CD8-positive, alpha-beta memory T cell (primary cell): Measurements from ENCODE around the gene OR51V1. TPM values are rescaled to one million over a fixed set of nuclear protein-coding genes. Genes with fewer than 3 reads are reported as not detected.
"Not testable (repeated sequence)": the region's sequence is repeated elsewhere in the genome, so short reads cannot be mapped to it uniquely, and the experiment has no call there.

Experiments used
- CTCF ChIA-PET: fragments of 350-600 bp; sonication (Branson Sonifier 250); formaldehyde crosslinking; loops from one replicate; lab custom pipeline; 2021; ENCODE audit warnings: antibody characterized with exemption; lab: Charles Lee
- POLR2A ChIA-PET: fragments of 350-600 bp; sonication (Branson Sonifier 250); formaldehyde crosslinking; loops from one replicate; lab custom pipeline; 2021; ENCODE audit warnings: antibody characterized with exemption; lab: Charles Lee
- DNase-seq, 5 donors: peaks; one replicate each; pipeline versions ENCODE4 v3.0.0 to v3.0.0-alpha.2; 2020 to 2022; ENCODE audit warnings: mixed read lengths in 1 of 5
- H3K27ac ChIP-seq: one replicate; pipeline ENCODE4 v1.7.0; 2013; ENCODE audit warnings: low read depth, mild to moderate bottlenecking, low read length, moderate library complexity
- H3K27me3 ChIP-seq: 2 replicates; pipeline ENCODE4 v1.7.0; 2013; ENCODE audit warnings: low read length, mild to moderate bottlenecking; ENCODE audit not compliant: insufficient read depth, poor library complexity, severe bottlenecking
- H3K36me3 ChIP-seq: 2 replicates; pipeline ENCODE4 v1.7.0; 2013; ENCODE audit warnings: mild to moderate bottlenecking, low read length, moderate library complexity; ENCODE audit not compliant: insufficient read depth
- H3K4me1 ChIP-seq: 2 replicates; pipeline ENCODE4 v1.7.0; 2013; ENCODE audit warnings: mild to moderate bottlenecking, low read length, moderate library complexity; ENCODE audit not compliant: insufficient read depth
- H3K4me3 ChIP-seq: 2 replicates; pipeline ENCODE4 v1.7.0; 2013; ENCODE audit warnings: mild to moderate bottlenecking, low read length
- H3K9me3 ChIP-seq: 2 replicates; pipeline ENCODE4 v1.7.0; 2013; ENCODE audit warnings: mild to moderate bottlenecking, low read length
- H3K27ac Mint-ChIP-seq, 8 donors: one replicate each; pipeline ENCODE4 v1.8.0; 2020 to 2021; ENCODE audit warnings: mixed read lengths in 8 of 8, mild to moderate bottlenecking in 6 of 8, inconsistent platforms in 3 of 8, moderate library complexity in 3 of 8
- H3K27me3 Mint-ChIP-seq, 2 donors: one replicate each; pipeline ENCODE4 v1.8.0; 2020 to 2021; ENCODE audit warnings: mixed read lengths in 2 of 2, mild to moderate bottlenecking in 1 of 2, moderate library complexity in 1 of 2
- H3K36me3 Mint-ChIP-seq, 3 donors: one replicate each; pipeline ENCODE4 v1.8.0; 2020 to 2021; ENCODE audit warnings: mixed read lengths in 3 of 3, inconsistent platforms in 1 of 3, mild to moderate bottlenecking in 1 of 3
- H3K4me1 Mint-ChIP-seq, 3 donors: one replicate each; pipeline ENCODE4 v1.8.0; 2020 to 2021; ENCODE audit warnings: mixed read lengths in 3 of 3, inconsistent platforms in 1 of 3, mild to moderate bottlenecking in 1 of 3
- H3K4me3 Mint-ChIP-seq, 7 donors: one replicate each; pipeline ENCODE4 v1.8.0; 2020 to 2021; ENCODE audit warnings: mixed read lengths in 7 of 7, mild to moderate bottlenecking in 6 of 7, moderate library complexity in 4 of 7, inconsistent platforms in 2 of 7
- H3K9me3 Mint-ChIP-seq, 5 donors: one replicate each; pipeline ENCODE4 v1.8.0; 2020 to 2022; ENCODE audit warnings: mixed read lengths in 5 of 5, mild to moderate bottlenecking in 3 of 5, moderate library complexity in 2 of 5, inconsistent platforms in 1 of 5
- polyA plus RNA-seq: library from polyadenylated mRNA; unstranded; fragments of 300-500 nt; fragmentation: Illumina TruSeq; gene quantifications from one replicate; pipeline ENCODE4 v1.2.3, GENCODE V29; 2021
- total RNA-seq, 2 experiments: library from RNA; stranded (reverse); gene quantifications; one replicate each; pipeline ENCODE4 v1.2.3, GENCODE V29; 2021

OR51V1 gene, protein sequence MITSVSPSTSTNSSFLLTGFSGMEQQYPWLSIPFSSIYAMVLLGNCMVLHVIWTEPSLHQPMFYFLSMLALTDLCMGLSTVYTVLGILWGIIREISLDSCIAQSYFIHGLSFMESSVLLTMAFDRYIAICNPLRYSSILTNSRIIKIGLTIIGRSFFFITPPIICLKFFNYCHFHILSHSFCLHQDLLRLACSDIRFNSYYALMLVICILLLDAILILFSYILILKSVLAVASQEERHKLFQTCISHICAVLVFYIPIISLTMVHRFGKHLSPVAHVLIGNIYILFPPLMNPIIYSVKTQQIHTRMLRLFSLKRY
- total RNA-seq: not detected
- polyA plus RNA-seq: not detected

DNA sequence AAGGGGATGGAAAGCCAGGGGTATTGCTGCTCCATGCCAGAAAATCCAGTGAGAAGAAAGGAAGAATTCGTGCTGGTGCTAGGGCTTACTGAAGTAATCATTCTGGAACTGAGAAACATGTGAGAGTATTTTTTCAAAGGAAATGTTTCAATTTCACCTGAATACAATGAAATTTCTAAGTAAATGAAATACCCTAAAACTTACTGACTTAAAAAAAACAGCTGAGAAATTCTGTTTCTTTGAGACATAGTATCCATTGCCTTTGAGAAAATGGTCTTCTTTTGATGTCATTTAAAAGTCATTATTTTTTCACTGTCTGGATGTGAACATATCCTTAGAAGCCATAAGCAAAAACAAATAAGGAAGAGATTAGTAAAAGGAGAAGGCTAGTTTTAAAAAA is at the start of gene OR51V1:
Gene OR51V1, minus strand, starts transcription at position 101 of the 400 bp plus-strand sequence. Its CDS starts 0 bp downstream, at position 101.
- H3K36me3 Mint-ChIP-seq: no peaks in the 10 kb centered on the region
- CTCF ChIA-PET: no interaction called here
- H3K9me3 ChIP-seq: no peaks in the 10 kb centered on the region

GRCh38 chr11:5249807-5250396 is 49.4 kb upstream of the OR51V1 start, which contains the start of gene HBG1:
TSS of gene HBG1 (minus strand) at chr11:5249857. CDS start at chr11:5249804, 53 bp downstream.
- POLR2A ChIA-PET, CTCF ChIA-PET, DNase-seq: not testable (repeated sequence)

More for the DNA sequence above, at the start of gene OR51V1:
- no peaks in the 10 kb centered on the region for H3K4me1 Mint-ChIP-seq
- H3K4me3 ChIP-seq: no peak within 1 kb of the TSS
- no peak within 1 kb of the TSS for H3K4me3 Mint-ChIP-seq
- no peaks in the 10 kb centered on the region for H3K27me3 ChIP-seq
- no peaks in the 10 kb centered on the region for H3K9me3 Mint-ChIP-seq
- H3K27ac Mint-ChIP-seq: no peak within 1 kb of the TSS
- H3K36me3 ChIP-seq: no peaks in the 10 kb centered on the region
- peaks cover 0 to 3% of the 10 kb centered on the region in 2 donors for H3K27me3 Mint-ChIP-seq
- POLR2A ChIA-PET: no interaction called here
- no peaks in the 10 kb centered on the region for H3K4me1 ChIP-seq
- no peak within 1 kb of the TSS for H3K27ac ChIP-seq
- DNase-seq: no peak

GRCh38 chr11:5248498-5248897 is 48.0 kb upstream of the OR51V1 start:
- DNase-seq, H3K9me3 Mint-ChIP-seq, H3K27me3 ChIP-seq, POLR2A ChIA-PET, H3K9me3 ChIP-seq, H3K4me3 ChIP-seq, CTCF ChIA-PET, H3K4me3 Mint-ChIP-seq, H3K4me1 Mint-ChIP-seq, H3K27me3 Mint-ChIP-seq, H3K36me3 ChIP-seq, H3K4me1 ChIP-seq, H3K36me3 Mint-ChIP-seq, H3K27ac Mint-ChIP-seq: not testable (repeated sequence)
- peak overlapping the region; percentile 53 for H3K27ac ChIP-seq

More at GRCh38 chr11:5249807-5250396, 49.4 kb upstream of the OR51V1 start, which contains the start of gene HBG1:
- H3K36me3 Mint-ChIP-seq, H3K4me3 Mint-ChIP-seq, H3K9me3 Mint-ChIP-seq, H3K9me3 ChIP-seq, H3K27me3 Mint-ChIP-seq, H3K4me3 ChIP-seq, H3K36me3 ChIP-seq, H3K4me1 ChIP-seq, H3K27ac Mint-ChIP-seq, H3K4me1 Mint-ChIP-seq, H3K27me3 ChIP-seq: not testable (repeated sequence)
- peak within 1 kb of the TSS; percentile 53 for H3K27ac ChIP-seq

GRCh38 chr11:5247472-5248192 is 47.1 kb upstream of the OR51V1 start:
- no peaks in the 10 kb centered on the region for H3K27me3 ChIP-seq
- ChIA-PET CTCF (no interaction called here), POLR2A (no interaction called here)
- H3K9me3 ChIP-seq: no peaks in the 10 kb centered on the region
- no peak overlapping the region for H3K4me3 ChIP-seq
- DNase-seq: no peak
- Mint-ChIP-seq H3K27me3 (peaks cover 0 to 2% of the 10 kb centered on the region in 2 donors), H3K36me3 (no peaks in the 10 kb centered on the region), H3K9me3 (peaks cover 0 to under 1% (median 0%) of the 10 kb centered on the region in 5 donors), H3K4me1 (no peaks in the 10 kb centered on the region), H3K27ac (no peak overlapping the region), H3K4me3 (no peak overlapping the region)
- no peaks in the 10 kb centered on the region for H3K36me3 ChIP-seq
- peak overlapping the region; percentile 53 for H3K27ac ChIP-seq
- no peaks in the 10 kb centered on the region for H3K4me1 ChIP-seq

GRCh38 chr11:5246772-5247471 is 46.4 kb upstream of the OR51V1 start:
- POLR2A ChIA-PET: no interaction called here
- Histone ChIP-seq H3K4me3 (no peak overlapping the region), H3K27me3 (no peaks in the 10 kb centered on the region), H3K27ac (peak overlapping the region; percentile 53), H3K36me3 (no peaks in the 10 kb centered on the region), H3K9me3 (no peaks in the 10 kb centered on the region), H3K4me1 (no peaks in the 10 kb centered on the region)
- Mint-ChIP-seq H3K9me3 (no peaks in the 10 kb centered on the region), H3K4me3 (no peak overlapping the region), H3K27ac (no peak overlapping the region), H3K4me1 (no peaks in the 10 kb centered on the region), H3K36me3 (no peaks in the 10 kb centered on the region), H3K27me3 (peaks cover 0 to 1% of the 10 kb centered on the region in 2 donors)
- no peak for DNase-seq
- CTCF ChIA-PET: no interaction called here

- no peaks in the 10 kb centered on the region for H3K4me1 ChIP-seq
- POLR2A ChIA-PET: no interaction called here
- no peak overlapping the region for H3K4me3 Mint-ChIP-seq
- H3K36me3 Mint-ChIP-seq: no peaks in the 10 kb centered on the region
- no peaks in the 10 kb centered on the region for H3K4me1 Mint-ChIP-seq
- peak overlapping the region; percentile 53 for H3K27ac ChIP-seq
- CTCF ChIA-PET: no interaction called here
- H3K27me3 ChIP-seq: no peaks in the 10 kb centered on the region
- H3K9me3 Mint-ChIP-seq: no peaks in the 10 kb centered on the region
- peaks cover 0 to 1% of the 10 kb centered on the region in 2 donors for H3K27me3 Mint-ChIP-seq
- DNase-seq: no peak
- no peaks in the 10 kb centered on the region for H3K9me3 ChIP-seq
- no peak overlapping the region for H3K27ac Mint-ChIP-seq
- no peak overlapping the region for H3K4me3 ChIP-seq
- H3K36me3 ChIP-seq: no peaks in the 10 kb centered on the region
These were observed 44.7 kb upstream of the OR51V1 start for GRCh38 chr11:5245155-5245554.

DNA sequence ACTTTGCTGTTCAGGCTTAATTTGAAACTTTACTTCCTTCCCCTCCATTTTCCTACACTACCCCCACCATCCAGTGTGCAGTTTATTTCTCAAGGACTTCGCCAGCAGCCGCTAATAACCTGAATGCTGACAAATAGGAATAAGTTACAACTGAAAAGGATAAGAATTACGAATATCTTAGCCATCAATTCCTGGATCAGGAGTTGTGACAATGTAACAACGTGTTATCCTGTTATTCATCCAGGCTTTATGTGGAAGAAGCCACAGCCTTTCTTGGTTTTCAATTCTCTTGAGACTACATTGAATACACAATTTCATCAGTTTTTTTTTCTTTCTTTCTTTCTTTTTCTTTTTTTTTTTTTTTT is 43.3 kb upstream of the OR51V1 start:
- Mint-ChIP-seq H3K27me3 (peaks cover 0 to 1% of the 10 kb centered on the region in 2 donors), H3K4me3 (no peak overlapping the region), H3K9me3 (no peaks in the 10 kb centered on the region), H3K4me1 (no peaks in the 10 kb centered on the region), H3K27ac (no peak overlapping the region), H3K36me3 (no peaks in the 10 kb centered on the region)
- Histone ChIP-seq H3K27me3 (no peaks in the 10 kb centered on the region), H3K9me3 (no peaks in the 10 kb centered on the region), H3K4me3 (no peak overlapping the region), H3K4me1 (no peaks in the 10 kb centered on the region), H3K27ac (no peak overlapping the region), H3K36me3 (no peaks in the 10 kb centered on the region)
- ChIA-PET POLR2A (no interaction called here), CTCF (no interaction called here)
- DNase-seq: no peak
